ENCODE measurements around the gene HACD3. TPM values are rescaled to one million over a fixed set of nuclear protein-coding genes. Genes with fewer than 3 reads are reported as not detected.

Gene HACD3
- total and polyA plus RNA-seq, 9 of the 15 experiments (the other 6 are each of a cell fraction or from before 2014, with no cell fraction given): 48.1 to 117 (median 72.8) TPM

DNA sequence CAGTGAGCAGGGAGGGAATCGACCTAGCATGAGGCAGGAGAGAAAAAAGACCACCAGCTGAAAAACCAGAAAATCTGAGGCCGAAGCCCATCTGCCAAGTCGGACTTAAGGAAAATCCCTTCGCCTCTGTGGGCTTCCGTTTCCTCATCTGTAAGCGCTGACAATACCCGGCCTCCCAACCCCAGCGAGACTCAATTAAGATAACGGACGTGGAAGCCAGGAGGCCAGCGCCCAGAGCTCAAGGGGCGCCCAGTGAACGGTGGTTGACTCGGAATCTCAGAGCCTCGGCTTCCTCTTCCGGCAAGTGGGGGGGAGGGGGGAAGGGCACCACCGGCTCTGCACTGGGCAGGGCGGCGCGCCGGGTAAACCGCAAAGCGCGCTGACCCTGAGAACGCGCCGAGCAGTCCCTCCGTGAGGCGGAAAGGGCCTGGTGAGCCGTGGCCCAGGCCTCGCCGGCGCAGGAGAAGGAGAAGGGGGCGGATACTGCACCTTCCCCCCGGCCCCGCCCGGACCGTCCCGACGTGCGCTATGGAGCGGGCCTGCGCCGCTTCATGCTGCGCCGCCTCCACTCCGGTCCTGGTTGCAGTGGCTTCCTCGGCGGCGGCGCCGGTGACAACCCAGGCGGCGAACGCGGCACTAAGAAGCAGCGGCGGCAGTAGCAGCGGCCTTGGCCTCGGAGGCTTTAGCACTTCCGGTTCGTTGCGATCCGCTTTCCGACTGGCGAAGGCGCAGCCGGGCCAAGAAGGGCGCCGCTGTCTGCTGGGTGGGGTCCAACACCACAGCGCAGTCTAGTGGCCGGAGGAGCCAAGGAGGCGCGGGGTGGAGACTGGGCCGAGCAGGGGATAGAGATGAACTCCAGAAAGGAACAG, 13.0 kb upstream of the HACD3 start, which contains the start of gene DPP8 (continued):
- TF ChIP-seq, protein P1, sequence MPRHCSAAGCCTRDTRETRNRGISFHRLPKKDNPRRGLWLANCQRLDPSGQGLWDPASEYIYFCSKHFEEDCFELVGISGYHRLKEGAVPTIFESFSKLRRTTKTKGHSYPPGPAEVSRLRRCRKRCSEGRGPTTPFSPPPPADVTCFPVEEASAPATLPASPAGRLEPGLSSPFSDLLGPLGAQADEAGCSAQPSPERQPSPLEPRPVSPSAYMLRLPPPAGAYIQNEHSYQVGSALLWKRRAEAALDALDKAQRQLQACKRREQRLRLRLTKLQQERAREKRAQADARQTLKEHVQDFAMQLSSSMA (CRISPR knock-in tag; IDR thresholded peaks at IDR 0.05): 0 out of 2 replicates have a peak, but pooled peaks have one; percentile 61
- TF ChIP-seq, protein P2, sequence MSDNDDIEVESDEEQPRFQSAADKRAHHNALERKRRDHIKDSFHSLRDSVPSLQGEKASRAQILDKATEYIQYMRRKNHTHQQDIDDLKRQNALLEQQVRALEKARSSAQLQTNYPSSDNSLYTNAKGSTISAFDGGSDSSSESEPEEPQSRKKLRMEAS (CRISPR knock-in tag; IDR thresholded peaks at IDR 0.05): peak; percentile 74
- TF ChIP-seq C11orf30 (IDR thresholded peaks at IDR 0.05; ENCODE audit: low read depth) (peak; percentile 97), TAF1 (IDR thresholded peaks at IDR 0.05; ENCODE audit: control insufficient read depth, extremely low read depth, insufficient read depth, low read length, severe bottlenecking) (peak; percentile 90), GTF2E2 (tag; IDR thresholded peaks at IDR 0.05) (peak; percentile 74), ZNF212 (CRISPR knock-in tag; IDR thresholded peaks at IDR 0.05) (no peak), CBX8 (IDR thresholded peaks at IDR 0.05; ENCODE audit: borderline replicate concordance, extremely low read depth, low read depth, low read length, poor library complexity, severe bottlenecking) (no peak), FOXK1 (CRISPR knock-in tag; IDR thresholded peaks at IDR 0.05; ENCODE audit: borderline replicate concordance) (0 out of 2 replicates have a peak, but pooled peaks have one; percentile 13), TARDBP (IDR thresholded peaks at IDR 0.05) (0 out of 2 replicates have a peak, but pooled peaks have one; percentile 55), HLTF (IDR thresholded peaks at IDR 0.05) (peak; percentile 62; the same call in 1 of the 2 replicates), KDM1A (IDR thresholded peaks at IDR 0.05) (peak; percentile 61 to 70; a peak in 3 of 4 replicates), POLR2G (IDR thresholded peaks at IDR 0.05; ENCODE audit: low read depth, low read length) (peak; percentile 98), ZNF75A (CRISPR knock-in tag; IDR thresholded peaks at IDR 0.05) (no peak), ZNF699 (CRISPR knock-in tag; IDR thresholded peaks at IDR 0.05; ENCODE audit: insufficient replicate concordance) (no peak)
- TF ChIP-seq, protein P3, sequence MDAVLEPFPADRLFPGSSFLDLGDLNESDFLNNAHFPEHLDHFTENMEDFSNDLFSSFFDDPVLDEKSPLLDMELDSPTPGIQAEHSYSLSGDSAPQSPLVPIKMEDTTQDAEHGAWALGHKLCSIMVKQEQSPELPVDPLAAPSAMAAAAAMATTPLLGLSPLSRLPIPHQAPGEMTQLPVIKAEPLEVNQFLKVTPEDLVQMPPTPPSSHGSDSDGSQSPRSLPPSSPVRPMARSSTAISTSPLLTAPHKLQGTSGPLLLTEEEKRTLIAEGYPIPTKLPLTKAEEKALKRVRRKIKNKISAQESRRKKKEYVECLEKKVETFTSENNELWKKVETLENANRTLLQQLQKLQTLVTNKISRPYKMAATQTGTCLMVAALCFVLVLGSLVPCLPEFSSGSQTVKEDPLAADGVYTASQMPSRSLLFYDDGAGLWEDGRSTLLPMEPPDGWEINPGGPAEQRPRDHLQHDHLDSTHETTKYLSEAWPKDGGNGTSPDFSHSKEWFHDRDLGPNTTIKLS (IDR thresholded peaks at IDR 0.05; ENCODE audit: borderline replicate concordance, low read depth): peak; percentile 79
- TF ChIP-seq, protein P4, sequence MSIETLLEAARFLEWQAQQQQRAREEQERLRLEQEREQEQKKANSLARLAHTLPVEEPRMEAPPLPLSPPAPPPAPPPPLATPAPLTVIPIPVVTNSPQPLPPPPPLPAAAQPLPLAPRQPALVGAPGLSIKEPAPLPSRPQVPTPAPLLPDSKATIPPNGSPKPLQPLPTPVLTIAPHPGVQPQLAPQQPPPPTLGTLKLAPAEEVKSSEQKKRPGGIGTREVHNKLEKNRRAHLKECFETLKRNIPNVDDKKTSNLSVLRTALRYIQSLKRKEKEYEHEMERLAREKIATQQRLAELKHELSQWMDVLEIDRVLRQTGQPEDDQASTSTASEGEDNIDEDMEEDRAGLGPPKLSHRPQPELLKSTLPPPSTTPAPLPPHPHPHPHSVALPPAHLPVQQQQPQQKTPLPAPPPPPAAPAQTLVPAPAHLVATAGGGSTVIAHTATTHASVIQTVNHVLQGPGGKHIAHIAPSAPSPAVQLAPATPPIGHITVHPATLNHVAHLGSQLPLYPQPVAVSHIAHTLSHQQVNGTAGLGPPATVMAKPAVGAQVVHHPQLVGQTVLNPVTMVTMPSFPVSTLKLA (conservative IDR thresholded peaks at IDR 0.05): peak; percentile 74 to 90; a peak in 3 of 4 replicates
- TF ChIP-seq, protein P5, sequence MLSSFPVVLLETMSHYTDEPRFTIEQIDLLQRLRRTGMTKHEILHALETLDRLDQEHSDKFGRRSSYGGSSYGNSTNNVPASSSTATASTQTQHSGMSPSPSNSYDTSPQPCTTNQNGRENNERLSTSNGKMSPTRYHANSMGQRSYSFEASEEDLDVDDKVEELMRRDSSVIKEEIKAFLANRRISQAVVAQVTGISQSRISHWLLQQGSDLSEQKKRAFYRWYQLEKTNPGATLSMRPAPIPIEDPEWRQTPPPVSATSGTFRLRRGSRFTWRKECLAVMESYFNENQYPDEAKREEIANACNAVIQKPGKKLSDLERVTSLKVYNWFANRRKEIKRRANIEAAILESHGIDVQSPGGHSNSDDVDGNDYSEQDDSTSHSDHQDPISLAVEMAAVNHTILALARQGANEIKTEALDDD (IDR thresholded peaks at IDR 0.05): peak; percentile 26; the same call in 1 of the 2 replicates
- TF ChIP-seq, protein P6, sequence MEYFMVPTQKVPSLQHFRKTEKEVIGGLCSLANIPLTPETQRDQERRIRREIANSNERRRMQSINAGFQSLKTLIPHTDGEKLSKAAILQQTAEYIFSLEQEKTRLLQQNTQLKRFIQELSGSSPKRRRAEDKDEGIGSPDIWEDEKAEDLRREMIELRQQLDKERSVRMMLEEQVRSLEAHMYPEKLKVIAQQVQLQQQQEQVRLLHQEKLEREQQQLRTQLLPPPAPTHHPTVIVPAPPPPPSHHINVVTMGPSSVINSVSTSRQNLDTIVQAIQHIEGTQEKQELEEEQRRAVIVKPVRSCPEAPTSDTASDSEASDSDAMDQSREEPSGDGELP (CRISPR knock-in tag; IDR thresholded peaks at IDR 0.05; ENCODE audit: borderline replicate concordance): peak; percentile 88

Data from K562 (cell line).